HEK293 (cell line): ENCODE results near the gene C8G.

Source experiments
- IKZF3 ChIP-seq: fragments of 450-650 bp; IDR thresholded peaks from 2 replicates; pipeline ENCODE4 v1.5.0; 2018; ENCODE audit warnings: missing biosample characterization, mild to moderate bottlenecking, missing genetic modification characterization, moderate library complexity
- KLF10 ChIP-seq: fragments of 450-650 bp; IDR thresholded peaks from 2 replicates; pipeline ENCODE4 v1.5.1; 2018; ENCODE audit warnings: missing biosample characterization, mild to moderate bottlenecking, missing genetic modification characterization
- KLF8 ChIP-seq: fragments of 450-650 bp; formaldehyde crosslinking; IDR thresholded peaks from 2 replicates; pipeline ENCODE4 v1.5.1; 2016; ENCODE audit warnings: missing biosample characterization, missing genetic modification characterization
- SP3 ChIP-seq: fragments of 450-650 bp; formaldehyde crosslinking; IDR thresholded peaks from 2 replicates; pipeline ENCODE4 v1.5.1; 2016; ENCODE audit warnings: missing biosample characterization, missing genetic modification characterization
- ZFP41 ChIP-seq: fragments of 450-650 bp; formaldehyde crosslinking; IDR thresholded peaks from 2 replicates; pipeline ENCODE4 v1.5.1; 2016; ENCODE audit warnings: missing biosample characterization, missing genetic modification characterization, borderline replicate concordance
- ZNF114 ChIP-seq: fragments of 450-650 bp; formaldehyde crosslinking; IDR thresholded peaks from 2 replicates; pipeline ENCODE4 v1.5.0; 2017; ENCODE audit warnings: missing biosample characterization, missing genetic modification characterization
- ZNF184 ChIP-seq: fragments of 450-650 bp; IDR thresholded peaks from 2 replicates; pipeline ENCODE4 v1.5.1; 2018; ENCODE audit warnings: missing biosample characterization, mild to moderate bottlenecking, missing genetic modification characterization
- ZNF2 ChIP-seq: fragments of 450-650 bp; formaldehyde crosslinking; IDR thresholded peaks from 2 replicates; pipeline ENCODE4 v1.5.1; 2016; ENCODE audit warnings: missing biosample characterization, missing genetic modification characterization
- ZNF24 ChIP-seq: fragments of 450-650 bp; formaldehyde crosslinking; IDR thresholded peaks from 2 replicates; pipeline ENCODE4 v1.5.1; 2016; ENCODE audit warnings: missing biosample characterization, missing genetic modification characterization
- ZNF274 ChIP-seq, 2 experiments: fragments of 200-500 bp in 1 of 2; fragments of 450-650 bp in 1 of 2; sonication (Bioruptor generic) in 1 of 2; formaldehyde crosslinking in 1 of 2; IDR thresholded peaks; 2 replicates each; pipeline versions ENCODE4 v1.5.1 to v1.6.1; 2014 to 2016; ENCODE audit warnings: borderline replicate concordance in 1 of 2, inconsistent platforms in 1 of 2, low read length in 1 of 2, missing biosample characterization in 1 of 2, missing genetic modification characterization in 1 of 2
- ZNF280D ChIP-seq: fragments of 450-650 bp; formaldehyde crosslinking; IDR thresholded peaks from 2 replicates; pipeline ENCODE4 v1.5.1; 2016; ENCODE audit warnings: missing biosample characterization, missing genetic modification characterization
- ZNF350 ChIP-seq: fragments of 450-650 bp; formaldehyde crosslinking; IDR thresholded peaks from 2 replicates; pipeline ENCODE4 v1.5.0; 2017; ENCODE audit warnings: missing biosample characterization, mild to moderate bottlenecking, missing genetic modification characterization
- ZNF416 ChIP-seq: fragments of 450-650 bp; formaldehyde crosslinking; IDR thresholded peaks from 2 replicates; pipeline ENCODE4 v1.5.1; 2016; ENCODE audit warnings: missing biosample characterization, missing genetic modification characterization
- ZNF426 ChIP-seq: fragments of 450-650 bp; formaldehyde crosslinking; IDR thresholded peaks from 2 replicates; pipeline ENCODE4 v1.5.1; 2017; ENCODE audit warnings: missing biosample characterization, missing genetic modification characterization, mild to moderate bottlenecking, inconsistent platforms, moderate library complexity
- ZNF529 ChIP-seq: fragments of 450-650 bp; formaldehyde crosslinking; IDR thresholded peaks from 2 replicates; pipeline ENCODE4 v1.5.1; 2017; ENCODE audit warnings: missing genetic modification characterization, missing biosample characterization; ENCODE audit not compliant: insufficient replicate concordance
- ZNF560 ChIP-seq: fragments of 450-650 bp; formaldehyde crosslinking; IDR thresholded peaks from 2 replicates; pipeline ENCODE4 v1.5.1; 2017; ENCODE audit warnings: missing biosample characterization, missing genetic modification characterization, borderline replicate concordance
- ZNF600 ChIP-seq: fragments of 450-650 bp; formaldehyde crosslinking; IDR thresholded peaks from 2 replicates; pipeline ENCODE4 v1.5.1; 2016; ENCODE audit warnings: missing biosample characterization, missing genetic modification characterization
- ZNF621 ChIP-seq: fragments of 450-650 bp; formaldehyde crosslinking; IDR thresholded peaks from 2 replicates; pipeline ENCODE4 v1.5.1; 2017; ENCODE audit warnings: missing biosample characterization, missing genetic modification characterization
- ZNF623 ChIP-seq: fragments of 450-650 bp; formaldehyde crosslinking; IDR thresholded peaks from 2 replicates; pipeline ENCODE4 v1.5.1; 2016; ENCODE audit warnings: missing biosample characterization, missing genetic modification characterization
- ZNF670 ChIP-seq: fragments of 450-650 bp; formaldehyde crosslinking; IDR thresholded peaks from 2 replicates; pipeline ENCODE4 v1.5.1; 2016; ENCODE audit warnings: missing biosample characterization, missing genetic modification characterization, low read depth
- ZNF707 ChIP-seq: fragments of 450-650 bp; formaldehyde crosslinking; IDR thresholded peaks from 2 replicates; pipeline ENCODE4 v1.5.1; 2016; ENCODE audit warnings: missing biosample characterization, missing genetic modification characterization
- ZNF843 ChIP-seq: fragments of 450-650 bp; formaldehyde crosslinking; IDR thresholded peaks from 2 replicates; pipeline ENCODE4 v1.5.1; 2016; ENCODE audit warnings: missing biosample characterization, missing genetic modification characterization
- ZSCAN18 ChIP-seq: fragments of 450-650 bp; formaldehyde crosslinking; IDR thresholded peaks from 2 replicates; pipeline ENCODE4 v1.5.1; 2016; ENCODE audit warnings: missing biosample characterization, missing genetic modification characterization
- ZXDB ChIP-seq: fragments of 450-650 bp; formaldehyde crosslinking; IDR thresholded peaks from 2 replicates; pipeline ENCODE4 v1.5.1; 2016; ENCODE audit warnings: missing biosample characterization, missing genetic modification characterization
- TF ChIP-seq, protein P1 (sequence below): fragments of 450-650 bp; formaldehyde crosslinking; IDR thresholded peaks from 2 replicates; pipeline ENCODE4 v1.5.1; 2016; ENCODE audit warnings: missing biosample characterization, missing genetic modification characterization
- TF ChIP-seq, protein P2 (sequence below): fragments of 450-650 bp; formaldehyde crosslinking; IDR thresholded peaks from 2 replicates; pipeline ENCODE4 v1.5.1; 2017; ENCODE audit warnings: missing biosample characterization, missing genetic modification characterization
- TF ChIP-seq, protein P3 (sequence below): fragments of 450-650 bp; formaldehyde crosslinking; IDR thresholded peaks from 2 replicates; pipeline ENCODE4 v1.5.1; 2016; ENCODE audit warnings: missing biosample characterization, missing genetic modification characterization
- TF ChIP-seq, protein P4 (sequence below): fragments of 450-650 bp; formaldehyde crosslinking; IDR thresholded peaks from 2 replicates; pipeline ENCODE4 v1.5.1; 2016; ENCODE audit warnings: missing biosample characterization, missing genetic modification characterization

C8G gene

DNA sequence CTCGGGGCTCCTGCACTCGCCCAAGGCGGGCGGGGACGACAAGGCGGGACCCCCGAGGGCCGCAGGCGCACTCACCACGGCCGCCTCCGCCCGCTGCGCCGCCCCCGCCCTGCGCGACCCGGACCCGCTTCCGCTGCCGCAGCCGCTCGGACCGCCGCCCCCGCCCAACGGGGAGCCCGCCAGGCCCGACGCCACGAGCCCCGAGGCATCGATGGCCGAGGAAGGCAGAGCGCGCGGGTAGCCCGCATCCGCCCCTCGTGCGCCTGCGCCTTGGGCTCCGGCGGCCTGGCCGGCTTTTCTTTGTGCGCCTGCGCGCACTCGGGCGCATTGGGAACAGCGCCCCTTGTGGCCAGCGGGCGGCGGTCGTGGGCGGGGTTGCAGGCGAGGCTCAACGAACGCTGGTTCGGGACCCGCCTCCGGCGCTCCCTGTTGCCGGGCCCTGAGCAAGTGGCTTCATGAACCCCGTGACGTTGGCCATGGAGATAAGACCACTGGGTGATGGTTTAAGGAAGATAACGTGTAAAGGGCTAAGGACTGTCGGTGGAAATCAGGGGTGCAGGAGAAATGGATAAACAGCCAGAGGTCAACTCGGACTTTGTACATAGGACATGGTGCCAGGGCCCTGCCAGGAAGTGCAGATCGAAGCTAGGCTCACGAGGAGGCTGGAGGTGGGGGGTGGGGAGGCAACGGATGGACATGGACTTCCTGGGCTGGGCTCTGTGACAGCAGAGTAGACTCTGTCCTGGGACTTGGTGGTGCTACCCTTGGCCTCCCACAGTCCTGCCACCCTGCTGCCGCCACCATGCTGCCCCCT lies at the start of gene C8G, which contains the start of gene FBXW5 (continued):
- TF ChIP-seq ZFP41 (tag by site-specific recombination) (no peak), ZNF114 (tag by site-specific recombination) (no peak), ZNF24 (tag by site-specific recombination) (peak; percentile 53; the same call in 1 of the 2 replicates), ZXDB (peak; percentile 42), ZNF529 (tag by site-specific recombination) (no peak), ZNF426 (tag by site-specific recombination) (no peak), IKZF3 (tag by site-specific recombination) (0 out of 2 replicates have a peak, but pooled peaks have one; percentile 4), ZNF707 (tag by site-specific recombination) (no peak), ZNF2 (0 out of 2 replicates have a peak, but pooled peaks have one; percentile 60), ZNF600 (tag by site-specific recombination) (peak; percentile 49; the same call in 1 of the 2 replicates), SP3 (tag by site-specific recombination) (peak; percentile 66), ZNF623 (no peak), ZNF621 (tag by site-specific recombination) (no peak), ZNF184 (no peak), ZNF350 (tag by site-specific recombination) (no peak), ZSCAN18 (tag by site-specific recombination) (no peak), ZNF280D (no peak), ZNF416 (no peak), ZNF843 (tag by site-specific recombination) (peak; percentile 46), ZNF274 (IDR thresholded peaks at IDR 0.05; ENCODE audit: low read length) (no peak), ZNF274 (tag by site-specific recombination; IDR thresholded peaks at IDR 0.05; ENCODE audit: borderline replicate concordance) (no peak), ZNF670 (tag by site-specific recombination) (no peak), KLF10 (peak; percentile 75; the same call in 1 of the 2 replicates), ZNF560 (no peak), KLF8 (peak; percentile 90)
- TF ChIP-seq, protein P1, sequence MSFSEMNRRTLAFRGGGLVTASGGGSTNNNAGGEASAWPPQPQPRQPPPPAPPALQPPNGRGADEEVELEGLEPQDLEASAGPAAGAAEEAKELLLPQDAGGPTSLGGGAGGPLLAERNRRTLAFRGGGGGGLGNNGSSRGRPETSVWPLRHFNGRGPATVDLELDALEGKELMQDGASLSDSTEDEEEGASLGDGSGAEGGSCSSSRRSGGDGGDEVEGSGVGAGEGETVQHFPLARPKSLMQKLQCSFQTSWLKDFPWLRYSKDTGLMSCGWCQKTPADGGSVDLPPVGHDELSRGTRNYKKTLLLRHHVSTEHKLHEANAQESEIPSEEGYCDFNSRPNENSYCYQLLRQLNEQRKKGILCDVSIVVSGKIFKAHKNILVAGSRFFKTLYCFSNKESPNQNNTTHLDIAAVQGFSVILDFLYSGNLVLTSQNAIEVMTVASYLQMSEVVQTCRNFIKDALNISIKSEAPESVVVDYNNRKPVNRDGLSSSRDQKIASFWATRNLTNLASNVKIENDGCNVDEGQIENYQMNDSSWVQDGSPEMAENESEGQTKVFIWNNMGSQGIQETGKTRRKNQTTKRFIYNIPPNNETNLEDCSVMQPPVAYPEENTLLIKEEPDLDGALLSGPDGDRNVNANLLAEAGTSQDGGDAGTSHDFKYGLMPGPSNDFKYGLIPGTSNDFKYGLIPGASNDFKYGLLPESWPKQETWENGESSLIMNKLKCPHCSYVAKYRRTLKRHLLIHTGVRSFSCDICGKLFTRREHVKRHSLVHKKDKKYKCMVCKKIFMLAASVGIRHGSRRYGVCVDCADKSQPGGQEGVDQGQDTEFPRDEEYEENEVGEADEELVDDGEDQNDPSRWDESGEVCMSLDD (tag by site-specific recombination): 0 out of 2 replicates have a peak, but pooled peaks have one; percentile 55
- TF ChIP-seq, protein P2, sequence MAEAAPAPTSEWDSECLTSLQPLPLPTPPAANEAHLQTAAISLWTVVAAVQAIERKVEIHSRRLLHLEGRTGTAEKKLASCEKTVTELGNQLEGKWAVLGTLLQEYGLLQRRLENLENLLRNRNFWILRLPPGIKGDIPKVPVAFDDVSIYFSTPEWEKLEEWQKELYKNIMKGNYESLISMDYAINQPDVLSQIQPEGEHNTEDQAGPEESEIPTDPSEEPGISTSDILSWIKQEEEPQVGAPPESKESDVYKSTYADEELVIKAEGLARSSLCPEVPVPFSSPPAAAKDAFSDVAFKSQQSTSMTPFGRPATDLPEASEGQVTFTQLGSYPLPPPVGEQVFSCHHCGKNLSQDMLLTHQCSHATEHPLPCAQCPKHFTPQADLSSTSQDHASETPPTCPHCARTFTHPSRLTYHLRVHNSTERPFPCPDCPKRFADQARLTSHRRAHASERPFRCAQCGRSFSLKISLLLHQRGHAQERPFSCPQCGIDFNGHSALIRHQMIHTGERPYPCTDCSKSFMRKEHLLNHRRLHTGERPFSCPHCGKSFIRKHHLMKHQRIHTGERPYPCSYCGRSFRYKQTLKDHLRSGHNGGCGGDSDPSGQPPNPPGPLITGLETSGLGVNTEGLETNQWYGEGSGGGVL (tag by site-specific recombination): no peak
- TF ChIP-seq, protein P3, sequence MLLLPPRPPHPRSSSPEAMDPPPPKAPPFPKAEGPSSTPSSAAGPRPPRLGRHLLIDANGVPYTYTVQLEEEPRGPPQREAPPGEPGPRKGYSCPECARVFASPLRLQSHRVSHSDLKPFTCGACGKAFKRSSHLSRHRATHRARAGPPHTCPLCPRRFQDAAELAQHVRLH (tag by site-specific recombination): peak; percentile 76
- TF ChIP-seq, protein P4, sequence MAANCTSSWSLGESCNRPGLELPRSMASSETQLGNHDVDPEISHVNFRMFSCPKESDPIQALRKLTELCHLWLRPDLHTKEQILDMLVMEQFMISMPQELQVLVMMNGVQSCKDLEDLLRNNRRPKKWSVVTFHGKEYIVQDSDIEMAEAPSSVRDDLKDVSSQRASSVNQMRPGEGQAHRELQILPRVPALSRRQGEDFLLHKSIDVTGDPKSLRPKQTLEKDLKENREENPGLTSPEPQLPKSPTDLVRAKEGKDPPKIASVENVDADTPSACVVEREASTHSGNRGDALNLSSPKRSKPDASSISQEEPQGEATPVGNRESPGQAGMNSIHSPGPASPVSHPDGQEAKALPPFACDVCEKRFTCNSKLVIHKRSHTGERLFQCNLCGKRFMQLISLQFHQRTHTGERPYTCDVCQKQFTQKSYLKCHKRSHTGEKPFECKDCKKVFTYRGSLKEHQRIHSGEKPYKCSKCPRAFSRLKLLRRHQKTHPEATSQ: no peak
